ENCODE data around the gene SLC12A5. TPM values are rescaled to one million over a fixed set of nuclear protein-coding genes. Genes with fewer than 3 reads are reported as not detected.

SLC12A5 gene
- total RNA-seq, 1 experiment from 2014 or later: 20.9 TPM

DNA sequence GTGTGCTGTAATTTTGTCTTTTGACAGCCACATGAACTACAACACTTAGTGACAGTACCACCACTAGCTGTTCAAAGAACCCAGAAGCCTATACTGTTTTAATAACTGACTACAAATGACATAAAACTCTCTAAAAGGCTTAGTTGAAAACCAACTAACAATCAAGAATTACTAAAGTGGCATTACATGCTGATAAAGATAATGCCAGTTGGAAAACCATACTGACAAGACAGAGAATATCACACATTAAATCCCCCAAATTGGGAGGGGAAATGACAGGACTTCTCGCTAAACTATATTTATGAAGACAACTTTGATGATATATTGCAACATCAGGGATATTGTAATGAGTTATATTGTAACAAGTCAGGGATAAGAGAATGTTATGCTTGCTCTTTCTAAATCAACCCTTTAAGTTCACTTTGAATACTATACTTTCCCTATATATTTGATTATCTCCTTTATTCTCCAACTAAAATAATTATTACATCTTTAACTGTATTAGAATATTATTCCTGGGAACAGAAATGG is 54.6 kb downstream of the SLC12A5 start:
- no TSS peak for BruUV-seq (replicated peaks)
- Histone ChIP-seq H3K9me3 (ENCODE audit: low read depth, low read length, poor library complexity, severe bottlenecking) (no peaks in the 10 kb centered on the region), H3K27ac (ENCODE audit: low read depth, low read length, poor library complexity, severe bottlenecking) (no peak overlapping the region), H3K36me3 (ENCODE audit: insufficient read depth, low read length, poor library complexity, severe bottlenecking) (peaks cover 11% of the 10 kb centered on the region), H3K27me3 (replicated peaks; ENCODE audit: insufficient read depth, low read depth, low read length, poor library complexity) (no peaks in the 10 kb centered on the region), H3K4me1 (ENCODE audit: insufficient read depth, low read length, poor library complexity, severe bottlenecking) (peaks cover 46% of the 10 kb centered on the region), H3K4me3 (ENCODE audit: low read depth, low read length, poor library complexity, severe bottlenecking) (no peak overlapping the region)
- intact Hi-C loops (cut with micrococcal nuclease; ENCODE audit: unreplicated experiment): no loop called here
- CTCF ChIA-PET: no interaction called here
- DNase-seq (ENCODE audit: low spot score): no peak
- TF ChIP-seq EZH2 (IDR thresholded peaks at IDR 0.05; ENCODE audit: borderline replicate concordance, low read depth, low read length, poor library complexity, severe bottlenecking): no peak
- TF ChIP-seq, protein P1, sequence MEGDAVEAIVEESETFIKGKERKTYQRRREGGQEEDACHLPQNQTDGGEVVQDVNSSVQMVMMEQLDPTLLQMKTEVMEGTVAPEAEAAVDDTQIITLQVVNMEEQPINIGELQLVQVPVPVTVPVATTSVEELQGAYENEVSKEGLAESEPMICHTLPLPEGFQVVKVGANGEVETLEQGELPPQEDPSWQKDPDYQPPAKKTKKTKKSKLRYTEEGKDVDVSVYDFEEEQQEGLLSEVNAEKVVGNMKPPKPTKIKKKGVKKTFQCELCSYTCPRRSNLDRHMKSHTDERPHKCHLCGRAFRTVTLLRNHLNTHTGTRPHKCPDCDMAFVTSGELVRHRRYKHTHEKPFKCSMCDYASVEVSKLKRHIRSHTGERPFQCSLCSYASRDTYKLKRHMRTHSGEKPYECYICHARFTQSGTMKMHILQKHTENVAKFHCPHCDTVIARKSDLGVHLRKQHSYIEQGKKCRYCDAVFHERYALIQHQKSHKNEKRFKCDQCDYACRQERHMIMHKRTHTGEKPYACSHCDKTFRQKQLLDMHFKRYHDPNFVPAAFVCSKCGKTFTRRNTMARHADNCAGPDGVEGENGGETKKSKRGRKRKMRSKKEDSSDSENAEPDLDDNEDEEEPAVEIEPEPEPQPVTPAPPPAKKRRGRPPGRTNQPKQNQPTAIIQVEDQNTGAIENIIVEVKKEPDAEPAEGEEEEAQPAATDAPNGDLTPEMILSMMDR (conservative IDR thresholded peaks at IDR 0.05; ENCODE audit: low read depth, low read length): no peak
- POLR2A ChIA-PET (ENCODE audit: low non-redundant PET): interaction anchor here (0.6 kb wide), 1 partner anchor 234 kb away, joined by 3 read pairs; no protein-coding TSS in a partner anchor

DNA sequence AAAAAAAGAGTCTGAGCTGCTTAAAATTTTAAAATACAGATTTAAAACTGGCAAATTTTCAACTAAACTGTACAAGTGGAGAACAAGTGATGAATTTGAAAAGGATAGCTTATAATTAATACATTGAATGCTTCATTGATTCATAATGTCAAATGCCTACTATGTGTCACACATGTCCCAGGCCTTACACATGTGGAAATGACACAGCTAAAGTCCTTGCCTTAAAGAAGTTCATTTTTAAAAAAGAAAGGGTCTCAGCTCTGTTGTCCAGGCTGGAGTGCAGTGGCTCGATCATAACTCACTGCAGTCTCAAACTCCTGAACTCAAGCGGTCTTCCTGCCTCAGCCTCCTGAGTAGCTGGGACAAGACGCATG is 55.8 kb downstream of the SLC12A5 start:
- ChIA-PET POLR2A (ENCODE audit: low non-redundant PET) (no interaction called here), CTCF (interaction anchor here (0.7 to 0.9 kb wide), 2 partner anchors 63 to 115 kb away, joined by 3 to 5 read pairs; no protein-coding TSS in a partner anchor)
- peaks cover 46% of the 10 kb centered on the region for H3K4me1 ChIP-seq (ENCODE audit: insufficient read depth, low read length, poor library complexity, severe bottlenecking)
- no TSS peak for BruUV-seq (replicated peaks)
- no peak overlapping the region for H3K27ac ChIP-seq (ENCODE audit: low read depth, low read length, poor library complexity, severe bottlenecking)
- DNase-seq (ENCODE audit: low spot score): no peak
- no peaks in the 10 kb centered on the region for H3K9me3 ChIP-seq (ENCODE audit: low read depth, low read length, poor library complexity, severe bottlenecking)
- H3K27me3 ChIP-seq (replicated peaks; ENCODE audit: insufficient read depth, low read depth, low read length, poor library complexity): no peaks in the 10 kb centered on the region
- TF ChIP-seq, protein P1 (conservative IDR thresholded peaks at IDR 0.05; ENCODE audit: low read depth, low read length): no peak
- no peak for TF ChIP-seq EZH2 (IDR thresholded peaks at IDR 0.05; ENCODE audit: borderline replicate concordance, low read depth, low read length, poor library complexity, severe bottlenecking)
- no peaks in the 10 kb centered on the region for H3K36me3 ChIP-seq (ENCODE audit: insufficient read depth, low read length, poor library complexity, severe bottlenecking)
- intact Hi-C loops (cut with micrococcal nuclease; ENCODE audit: unreplicated experiment): loop anchor here (5.0 kb wide), 1 partner anchor 62 kb away; no protein-coding TSS in a partner anchor
- H3K4me3 ChIP-seq (ENCODE audit: low read depth, low read length, poor library complexity, severe bottlenecking): no peak overlapping the region

DNA sequence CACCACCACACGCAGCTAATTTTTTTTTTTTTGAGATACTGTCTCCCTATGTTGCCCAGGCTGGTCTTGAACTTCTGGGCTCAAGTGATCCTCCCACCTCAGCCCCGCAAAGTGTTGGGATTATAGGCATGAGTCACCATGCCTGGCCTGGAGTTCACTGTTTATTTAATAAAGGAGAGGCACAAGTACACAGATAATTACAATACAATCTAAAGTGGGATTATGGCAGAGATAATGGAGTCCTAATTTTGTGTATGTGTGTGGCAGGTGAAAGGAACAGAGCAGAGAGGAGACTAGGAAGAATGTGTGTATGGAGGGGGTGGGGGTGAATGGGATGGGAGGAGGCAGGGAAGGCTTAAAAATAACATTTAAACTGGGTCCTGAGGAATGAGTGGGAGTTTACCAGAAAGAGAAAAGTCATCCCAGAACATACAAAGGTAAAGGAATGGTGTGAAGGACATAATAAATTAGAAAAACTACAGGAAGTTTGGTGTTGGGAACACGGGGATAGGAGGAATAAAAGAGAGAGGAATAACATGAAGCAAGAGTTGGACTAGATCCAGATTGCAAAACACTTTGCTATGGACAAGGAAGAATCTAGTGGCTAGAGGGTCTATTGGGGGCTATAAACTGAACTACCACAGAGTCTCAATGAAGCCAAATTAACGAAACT is 56.3 kb downstream of the SLC12A5 start:
- POLR2A ChIA-PET (ENCODE audit: low non-redundant PET): no interaction called here
- H3K9me3 ChIP-seq (ENCODE audit: low read depth, low read length, poor library complexity, severe bottlenecking): no peaks in the 10 kb centered on the region
- no peak overlapping the region for H3K4me3 ChIP-seq (ENCODE audit: low read depth, low read length, poor library complexity, severe bottlenecking)
- no peaks in the 10 kb centered on the region for H3K27me3 ChIP-seq (replicated peaks; ENCODE audit: insufficient read depth, low read depth, low read length, poor library complexity)
- peaks cover 46% of the 10 kb centered on the region for H3K4me1 ChIP-seq (ENCODE audit: insufficient read depth, low read length, poor library complexity, severe bottlenecking)
- H3K27ac ChIP-seq (ENCODE audit: low read depth, low read length, poor library complexity, severe bottlenecking): no peak overlapping the region
- CTCF ChIA-PET: interaction anchor here (0.9 kb wide), 1 partner anchor 63 kb away, joined by 5 read pairs; no protein-coding TSS in a partner anchor
- no peaks in the 10 kb centered on the region for H3K36me3 ChIP-seq (ENCODE audit: insufficient read depth, low read length, poor library complexity, severe bottlenecking)
- TF ChIP-seq, protein P1 (conservative IDR thresholded peaks at IDR 0.05; ENCODE audit: low read depth, low read length): no peak
- no peak for TF ChIP-seq EZH2 (IDR thresholded peaks at IDR 0.05; ENCODE audit: borderline replicate concordance, low read depth, low read length, poor library complexity, severe bottlenecking)
- DNase-seq (ENCODE audit: low spot score): peak; percentile 44
- intact Hi-C loops (cut with micrococcal nuclease; ENCODE audit: unreplicated experiment): loop anchor here (5.0 kb wide), 1 partner anchor 63 kb away; no protein-coding TSS in a partner anchor
- BruUV-seq (replicated peaks): no TSS peak
